ENCODE data around the gene ZMIZ2. TPM values are rescaled to one million over a fixed set of nuclear protein-coding genes. Genes with fewer than 3 reads are reported as not detected.

Gene ZMIZ2
- polyA plus RNA-seq, 3 donors: 1.9 to 72.8 (median 3.3) TPM

DNA sequence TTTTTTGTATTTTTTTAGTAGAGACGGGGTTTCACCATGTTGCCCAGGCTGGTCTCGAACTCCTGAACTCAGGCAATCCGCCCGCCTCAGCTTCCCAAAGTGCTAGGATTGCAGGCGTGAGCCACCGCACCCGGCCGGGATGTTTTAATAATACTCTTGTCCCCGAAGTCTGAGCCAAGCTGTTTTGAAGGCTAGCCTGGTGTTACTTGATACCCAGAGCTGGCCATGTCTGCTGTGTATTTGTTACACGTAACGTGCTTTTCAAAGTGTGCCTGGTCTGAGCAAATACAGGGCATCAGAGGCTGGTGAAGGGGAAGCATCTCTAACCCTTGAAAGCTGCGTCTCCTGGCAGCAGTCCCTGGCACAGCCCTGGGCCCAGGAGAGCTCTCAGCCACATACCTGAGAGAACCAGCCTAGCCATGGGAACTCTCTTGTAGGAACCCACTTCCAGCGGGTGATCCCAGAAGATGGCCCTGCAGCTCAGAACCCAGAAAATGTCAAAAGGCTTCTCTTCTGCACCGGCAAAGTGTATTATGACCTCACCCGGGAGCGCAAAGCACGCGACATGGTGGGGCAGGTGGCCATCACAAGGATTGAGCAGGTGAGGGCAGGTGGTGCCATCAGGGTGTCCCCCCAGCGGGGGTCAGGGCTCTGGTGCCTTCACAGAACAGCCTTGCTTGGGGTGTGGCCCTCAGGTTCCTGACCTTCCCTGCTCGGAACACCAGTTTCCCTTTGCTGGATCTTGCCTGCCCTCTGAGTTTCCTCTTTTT is 41.7 kb upstream of the ZMIZ2 start:
- H3K4me3 ChIP-seq (replicated peaks in 1 of 3; ENCODE audit: low read depth in 2 of 3, low read length in 3 of 3): no peak overlapping the region
- H3K27me3 ChIP-seq (ENCODE audit: control insufficient read depth in 2 of 2, insufficient read depth in 2 of 2, low read length in 2 of 2): no peaks in the 10 kb centered on the region
- intact Hi-C loops (cut with micrococcal nuclease): loop anchor here in 1 of 2 donors (10.0 kb wide), 1 partner anchor 48 kb away; no protein-coding TSS in a partner anchor
- no peaks in the 10 kb centered on the region for H3K79me2 ChIP-seq (ENCODE audit: insufficient read depth, low read length)
- H2AFZ ChIP-seq (ENCODE audit: insufficient read depth, low read depth, low read length, poor library complexity, severe bottlenecking): no peak overlapping the region
- H3K4me1 ChIP-seq (ENCODE audit: control insufficient read depth in 1 of 2, insufficient read depth in 2 of 2, low read length in 2 of 2): no peaks in the 10 kb centered on the region
- no peaks in the 10 kb centered on the region for H3K4me1 Mint-ChIP-seq
- H3K4me2 ChIP-seq (replicated peaks; ENCODE audit: extremely low read depth, low read length, poor library complexity, severe bottlenecking): no peak overlapping the region
- no peaks in the 10 kb centered on the region for H4K20me1 ChIP-seq (ENCODE audit: insufficient read depth, low read length)
- no peak overlapping the region for H3K9ac ChIP-seq (ENCODE audit: insufficient read depth, low read length, poor library complexity, severe bottlenecking)
- H3K36me3 ChIP-seq (replicated peaks in 1 of 2; ENCODE audit: control insufficient read depth in 1 of 2, insufficient read depth in 2 of 2, low read length in 2 of 2): peaks cover 34 to 68% of the 10 kb centered on the region in 2 donors
- H3K4me3 Mint-ChIP-seq: no peak overlapping the region
- peak overlapping the region in 1 of 2 donors; percentile 36 for H3K27ac ChIP-seq (ENCODE audit: low read depth in 1 of 2, low read length in 2 of 2)
- H3K27ac Mint-ChIP-seq: peak overlapping the region in 3 of 7 donors; percentile 35 to 68 (median 37)
- 96% methylated on average over 20 of the region's 20 CpGs for WGBS (ENCODE audit: insufficient coverage)
- no peak for DNase-seq
- H3K9me3 ChIP-seq (replicated peaks in 1 of 2; ENCODE audit: control insufficient read depth in 1 of 2, insufficient read depth in 1 of 2, low read length in 2 of 2): no peaks in the 10 kb centered on the region
- peaks cover 0 to 2% (median 0%) of the 10 kb centered on the region in 7 donors for H3K9me3 Mint-ChIP-seq
- H3K36me3 Mint-ChIP-seq: peaks cover 55 to 77% of the 10 kb centered on the region in 2 donors
- H3K27me3 Mint-ChIP-seq (ENCODE audit: low read depth in 3 of 3): peaks cover 0 to 2% (median under 1%) of the 10 kb centered on the region in 3 donors
- no peak for TF ChIP-seq CTCF (IDR thresholded peaks at IDR 0.05)

- no peaks in the 10 kb centered on the region for H3K9me3 ChIP-seq (replicated peaks in 1 of 2; ENCODE audit: control insufficient read depth in 1 of 2, insufficient read depth in 1 of 2, low read length in 2 of 2)
- H2AFZ ChIP-seq (ENCODE audit: insufficient read depth, low read depth, low read length, poor library complexity, severe bottlenecking): no peak overlapping the region
- H3K79me2 ChIP-seq (ENCODE audit: insufficient read depth, low read length): no peaks in the 10 kb centered on the region
- H3K27ac ChIP-seq (ENCODE audit: low read depth in 1 of 2, low read length in 2 of 2): peak overlapping the region in 1 of 2 donors; percentile 36
- peak overlapping the region in 3 of 7 donors; percentile 4 to 68 (median 32) for H3K27ac Mint-ChIP-seq
- H3K9ac ChIP-seq (ENCODE audit: insufficient read depth, low read length, poor library complexity, severe bottlenecking): no peak overlapping the region
- H3K4me2 ChIP-seq (replicated peaks; ENCODE audit: extremely low read depth, low read length, poor library complexity, severe bottlenecking): no peak overlapping the region
- DNase-seq: no peak
- no peaks in the 10 kb centered on the region for H4K20me1 ChIP-seq (ENCODE audit: insufficient read depth, low read length)
- intact Hi-C loops (cut with micrococcal nuclease): loop anchor here in 1 of 2 donors (10.0 kb wide), 1 partner anchor 47 kb away; no protein-coding TSS in a partner anchor
- H3K27me3 Mint-ChIP-seq (ENCODE audit: low read depth in 3 of 3): peaks cover 0 to 2% (median 1%) of the 10 kb centered on the region in 3 donors
- no peaks in the 10 kb centered on the region for H3K4me1 Mint-ChIP-seq
- peaks cover 30 to 64% of the 10 kb centered on the region in 2 donors for H3K36me3 ChIP-seq (replicated peaks in 1 of 2; ENCODE audit: control insufficient read depth in 1 of 2, insufficient read depth in 2 of 2, low read length in 2 of 2)
- H3K4me3 Mint-ChIP-seq: no peak overlapping the region
- no peaks in the 10 kb centered on the region for H3K27me3 ChIP-seq (ENCODE audit: control insufficient read depth in 2 of 2, insufficient read depth in 2 of 2, low read length in 2 of 2)
- TF ChIP-seq CTCF (IDR thresholded peaks at IDR 0.05): no peak
- H3K4me1 ChIP-seq (ENCODE audit: control insufficient read depth in 1 of 2, insufficient read depth in 2 of 2, low read length in 2 of 2): no peaks in the 10 kb centered on the region
- H3K4me3 ChIP-seq (replicated peaks in 1 of 3; ENCODE audit: low read depth in 2 of 3, low read length in 3 of 3): no peak overlapping the region
- H3K36me3 Mint-ChIP-seq: peaks cover 50 to 72% of the 10 kb centered on the region in 2 donors
- H3K9me3 Mint-ChIP-seq: peaks cover 0 to 2% (median 0%) of the 10 kb centered on the region in 7 donors
- 98% methylated on average over 19 of the region's 21 CpGs for WGBS (ENCODE audit: insufficient coverage)
Observed at GRCh38 chr7:44707558-44708230, 41.0 kb upstream of the ZMIZ2 start.
